DMS 273 treated with DMSO at 0.1 percent for 48 hours (cell line): Measurements from ENCODE around the gene CDH4.

ENCODE experiments used
- DNase-seq: peaks from one replicate; lab custom pipeline; 2025; lab: John Stamatoyannopoulos, UW

Gene CDH4

GRCh38 chr20:61301711-61302525 is 49.9 kb downstream of the CDH4 start:
- no peak for DNase-seq

- DNase-seq, result no peak
These were observed 51.2 kb downstream of the CDH4 start for GRCh38 chr20:61303217-61303616.

- DNase-seq, result no peak
These were observed 51.6 kb downstream of the CDH4 start for GRCh38 chr20:61303675-61304074.

- no peak for DNase-seq
These were observed 52.7 kb downstream of the CDH4 start for GRCh38 chr20:61304750-61305149.

DNA sequence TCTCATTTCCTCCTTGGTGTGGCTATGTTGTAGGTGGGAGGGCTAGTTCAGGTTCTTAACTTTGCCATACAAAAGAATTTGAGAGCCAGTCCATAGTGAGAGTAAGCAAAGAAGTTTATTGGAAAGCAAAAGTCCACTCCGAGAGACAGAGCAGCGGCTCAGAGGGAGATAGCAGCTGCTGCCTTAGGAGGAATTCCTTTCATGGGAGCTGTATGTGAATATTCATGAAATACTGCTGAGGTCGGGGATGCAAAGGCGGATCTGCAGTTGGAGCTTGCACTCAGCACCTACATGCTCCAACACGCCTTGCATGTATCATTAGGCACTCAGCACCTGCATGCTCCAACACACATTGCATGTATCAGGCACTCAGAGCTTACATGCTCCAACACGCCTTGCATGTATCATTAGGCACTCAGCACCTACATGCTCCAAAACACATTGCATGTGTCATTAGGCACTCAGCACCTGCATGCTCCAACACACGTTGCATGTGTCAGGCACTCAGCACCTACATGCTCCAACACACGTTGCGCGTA is 54.9 kb downstream of the CDH4 start:
- no peak for DNase-seq

DNA sequence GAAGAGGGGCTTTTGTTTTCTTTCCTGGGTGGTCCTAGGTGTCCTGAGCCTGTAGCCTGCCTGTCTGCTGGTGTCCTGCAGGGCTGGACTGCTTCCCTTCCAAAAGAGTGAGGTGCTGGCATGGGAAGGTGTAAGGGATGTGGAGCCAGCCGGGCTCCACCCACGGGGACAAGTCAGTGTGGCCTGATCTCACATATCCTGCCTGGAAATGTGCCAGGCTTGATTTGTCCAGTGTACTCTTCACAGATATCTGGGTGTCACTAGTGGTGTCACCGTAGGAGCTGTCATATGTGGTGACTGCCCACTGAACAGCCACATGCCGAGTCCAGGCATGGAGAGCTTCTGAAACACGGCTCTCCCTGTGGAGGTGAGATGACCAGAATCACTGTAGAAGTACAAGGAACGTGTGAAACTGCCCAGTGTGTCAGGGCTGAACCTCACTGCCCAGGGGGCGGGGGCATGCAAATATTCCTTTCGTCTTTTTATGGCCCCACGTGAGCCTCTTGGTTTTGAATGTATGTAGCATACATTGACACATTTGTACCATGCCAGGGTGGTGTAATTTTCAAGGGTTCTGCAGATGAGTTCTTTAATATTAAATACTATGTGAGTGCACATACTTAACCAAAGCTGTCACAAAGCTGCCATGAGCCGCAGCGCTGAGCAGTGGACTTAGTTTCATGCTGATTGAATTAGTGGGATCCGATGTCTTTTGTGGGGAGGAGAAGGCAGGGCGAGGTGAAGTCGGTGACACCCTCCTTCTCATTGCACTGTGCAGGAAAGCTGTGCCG is 55.8 kb downstream of the CDH4 start:
- DNase-seq, result no peak

DNA sequence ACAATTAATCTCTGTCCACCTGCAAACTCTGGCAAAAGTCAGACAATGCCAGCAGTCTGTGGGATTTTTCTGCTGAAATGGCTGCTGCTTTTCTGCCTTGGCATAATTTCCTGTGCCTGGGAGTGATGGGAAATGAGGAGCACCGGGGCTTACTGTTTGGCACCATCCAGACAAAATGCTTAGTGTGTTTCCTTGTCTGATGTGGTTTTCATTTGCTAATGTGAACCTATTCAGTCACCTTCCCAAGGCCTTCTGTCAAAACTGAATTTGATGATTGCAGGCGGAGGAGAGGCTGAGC is 56.4 kb downstream of the CDH4 start:
- no peak for DNase-seq

- no peak for DNase-seq
These were observed 58.9 kb downstream of the CDH4 start for GRCh38 chr20:61310954-61311353.

- DNase-seq, result no peak
These were observed 59.8 kb downstream of the CDH4 start for GRCh38 chr20:61311656-61312387.

GRCh38 chr20:61312925-61313324 is 60.9 kb downstream of the CDH4 start:
- no peak for DNase-seq

GRCh38 chr20:61313396-61313795 is 61.3 kb downstream of the CDH4 start:
- DNase-seq, result no peak

GRCh38 chr20:61314326-61315010 is 62.4 kb downstream of the CDH4 start:
- no peak for DNase-seq

DNA sequence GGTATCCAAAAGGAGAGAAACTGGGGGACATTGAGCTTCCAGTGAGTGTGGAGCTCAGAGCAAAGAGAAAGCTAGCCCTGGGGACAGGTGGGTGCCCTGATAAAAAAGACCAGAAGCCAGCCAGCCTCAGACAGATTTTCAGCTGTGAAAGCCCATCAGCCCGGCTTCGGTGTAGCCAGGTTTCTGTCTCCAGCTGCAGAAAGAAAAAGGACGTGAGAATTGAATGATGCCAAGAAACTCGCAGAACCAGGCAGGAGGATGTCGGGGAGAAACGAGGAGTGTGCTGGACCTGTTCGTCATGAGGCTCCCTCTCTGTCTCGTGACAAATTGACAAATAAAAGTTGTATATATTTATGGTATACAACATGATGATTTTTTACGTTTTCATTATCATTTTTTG is 63.3 kb downstream of the CDH4 start:
- no peak for DNase-seq

DNA sequence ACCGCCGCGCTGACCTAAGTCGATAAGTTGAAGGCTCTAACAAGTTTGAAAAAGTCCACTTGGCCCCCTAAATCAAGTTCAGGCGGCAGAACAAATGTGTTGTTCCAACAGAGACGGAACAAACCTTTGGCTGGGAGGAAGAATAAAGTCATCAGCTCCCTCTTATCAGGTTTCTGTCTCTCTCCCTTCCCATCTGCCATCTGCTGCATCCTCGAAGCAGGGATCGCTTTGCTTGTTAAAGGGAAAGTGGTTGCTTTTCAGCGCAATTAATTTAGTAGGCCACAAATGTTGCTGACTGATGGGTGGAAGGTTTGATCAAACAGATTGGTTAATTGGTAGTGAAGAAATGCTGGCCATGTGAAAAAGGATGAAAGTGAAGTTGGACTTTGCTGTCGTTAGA is 64.3 kb downstream of the CDH4 start:
- DNase-seq, result peak; percentile 27

DNA sequence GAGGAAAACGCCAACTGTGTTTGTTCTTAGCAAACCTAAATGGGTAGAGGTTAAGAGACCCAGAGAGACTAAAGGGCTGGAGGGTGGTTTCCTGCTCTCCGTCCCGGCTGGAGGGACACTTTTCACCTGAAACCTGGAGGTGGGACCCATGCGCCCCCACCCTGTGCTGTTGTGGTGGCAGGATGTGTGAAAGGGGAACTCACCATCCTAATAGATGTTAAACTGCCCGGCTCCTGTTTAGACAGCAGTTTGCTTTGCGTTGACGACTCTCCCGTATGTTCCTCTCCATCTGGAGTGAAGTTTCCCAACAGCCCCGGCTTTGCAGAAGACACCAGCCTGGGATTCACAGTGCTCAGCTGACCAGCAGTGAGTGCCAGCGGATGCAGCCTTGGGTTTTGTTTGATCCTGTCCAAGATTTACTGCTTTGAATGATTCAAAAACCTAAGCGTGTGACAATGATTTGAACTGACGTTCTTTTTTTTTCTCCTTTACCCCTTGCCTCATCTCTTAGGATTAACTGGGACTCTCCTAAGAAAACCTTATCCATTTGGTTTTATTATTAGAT is 66.0 kb downstream of the CDH4 start:
- no peak for DNase-seq

GRCh38 chr20:61320691-61321425 is 68.8 kb downstream of the CDH4 start:
- no peak for DNase-seq

GRCh38 chr20:61321481-61321880 is 69.4 kb downstream of the CDH4 start:
- no peak for DNase-seq

DNA sequence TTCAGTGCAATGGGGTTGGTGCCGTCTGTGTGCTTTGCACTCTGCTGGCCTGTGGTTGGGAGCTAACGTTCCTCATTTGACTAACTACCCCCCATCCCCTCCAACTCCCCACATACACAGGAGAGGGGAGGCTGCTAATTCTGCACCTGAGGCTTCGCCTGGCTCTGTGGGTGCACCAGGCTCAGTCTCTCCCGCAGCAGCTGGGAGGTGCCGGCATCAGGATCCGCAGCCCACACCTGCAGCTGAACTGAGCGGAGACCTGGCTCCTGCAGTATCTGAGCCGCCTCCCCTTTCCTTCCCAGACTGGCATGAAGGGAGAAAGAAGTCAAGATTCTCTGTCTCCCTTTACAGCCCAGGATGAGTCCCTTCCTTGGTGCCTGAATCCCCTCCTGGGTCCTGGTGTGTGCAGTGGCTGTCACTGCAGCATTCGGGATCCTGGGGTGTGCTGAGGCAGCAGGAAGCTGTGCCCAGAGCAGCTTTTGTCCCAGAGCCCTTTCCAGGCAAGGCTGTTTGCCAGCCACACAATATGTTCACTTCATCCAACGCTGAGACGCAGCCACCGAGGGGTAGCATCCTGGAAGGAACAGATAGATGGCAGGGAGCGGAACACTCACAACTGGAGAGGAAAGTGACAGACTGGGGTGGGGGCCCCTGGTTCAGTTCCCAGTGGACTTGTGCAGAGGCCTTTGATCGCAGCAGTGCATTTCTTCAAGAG is 70.2 kb downstream of the CDH4 start:
- DNase-seq, result no peak

- no peak for DNase-seq
These were observed 72.8 kb downstream of the CDH4 start for GRCh38 chr20:61324906-61325305.

DNA sequence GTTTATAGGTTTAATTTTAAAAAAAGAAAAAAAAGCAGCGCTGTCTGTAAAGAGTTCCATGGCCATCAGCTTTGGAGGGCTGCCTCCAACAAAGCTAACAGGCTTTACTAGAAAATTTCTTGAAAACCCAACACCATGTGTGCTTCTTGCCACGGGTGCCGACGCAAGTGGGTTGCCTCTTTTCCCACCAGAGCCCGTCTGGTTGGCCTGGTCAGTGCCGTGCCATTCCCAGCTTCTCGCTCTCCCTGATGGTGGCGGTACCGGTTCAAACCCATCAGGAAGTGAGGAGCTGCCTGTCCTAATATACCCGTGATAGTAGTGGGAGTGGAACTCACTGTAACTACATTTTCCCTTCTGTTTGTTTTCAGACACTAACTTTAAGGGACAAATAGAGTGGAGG is 73.7 kb downstream of the CDH4 start:
- DNase-seq, result no peak
